ENCODE data around the gene CWC15. TPM values are rescaled to one million over a fixed set of nuclear protein-coding genes. Genes with fewer than 3 reads are reported as not detected.

The CWC15 gene
- polyA plus RNA-seq, 1 donor (not counting 4 experiments of a cell fraction or from before 2014, with no cell fraction given) = 56.3 TPM

DNA sequence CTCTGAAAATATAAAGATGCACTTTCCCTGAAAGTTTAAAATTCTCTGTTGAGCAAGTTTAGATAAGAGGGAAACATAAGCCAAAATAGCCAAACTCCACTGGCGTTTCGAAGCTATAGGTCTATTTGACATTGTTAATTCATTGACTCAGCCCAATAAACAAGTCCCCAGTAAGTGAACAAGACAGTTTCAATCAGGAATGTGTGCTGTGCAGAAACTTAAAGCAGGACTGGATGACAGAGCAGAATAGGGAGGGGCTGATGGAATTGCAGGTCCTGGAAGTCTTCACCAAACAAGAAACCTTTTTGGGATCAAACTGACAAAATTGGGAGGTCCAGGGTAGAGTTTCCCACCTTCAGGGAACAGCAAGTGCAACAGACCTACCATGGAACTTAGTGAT is 42.8 kb upstream of the CWC15 start:
- H2AFZ ChIP-seq (ENCODE audit: control insufficient read depth, low read length) = no peak overlapping the region
- dilution Hi-C loops (cut with MboI; ENCODE audit: extremely low pct_ligation_motif_present, low sequenced_read_pairs) = no loop called here

DNA sequence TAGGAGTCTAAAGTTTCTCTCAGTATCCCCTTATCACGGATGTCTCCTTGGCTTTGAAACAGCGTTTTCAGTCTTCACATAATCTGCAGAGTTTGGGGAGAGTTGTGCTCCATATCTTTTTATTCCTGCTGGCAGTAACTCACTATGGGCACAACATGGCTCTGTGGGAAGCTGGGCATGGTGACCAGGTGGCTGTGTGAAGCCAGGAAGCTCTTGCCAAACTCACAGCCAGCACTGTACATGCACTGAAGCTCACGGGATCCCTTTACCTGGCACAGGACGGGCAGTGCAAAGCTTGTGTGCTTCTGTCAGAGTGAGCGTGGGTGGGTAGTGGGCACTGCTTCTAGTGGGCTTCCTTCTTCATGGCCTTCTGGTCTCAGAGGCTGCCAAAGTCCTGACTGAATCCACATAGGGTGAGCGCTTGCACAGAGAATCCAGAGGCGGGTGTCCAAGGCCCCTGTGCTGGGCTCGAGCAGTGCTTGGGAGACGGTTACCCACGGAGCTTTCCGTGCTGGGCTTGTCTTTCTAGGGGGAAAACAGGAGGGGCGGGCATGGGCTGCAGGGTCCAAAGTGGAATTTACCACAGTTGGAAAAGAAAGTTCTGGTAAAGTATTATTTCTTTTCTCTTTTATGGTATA is 40.9 kb upstream of the CWC15 start:
- Histone ChIP-seq H3K36me3 (ENCODE audit: control insufficient read depth in 2 of 2, extremely low read depth in 1 of 2, insufficient read depth in 2 of 2, low read length in 2 of 2) (no peaks in the 10 kb centered on the region), H3K9me1 (ENCODE audit: control insufficient read depth, extremely low read depth, insufficient read depth, low read length) (no peaks in the 10 kb centered on the region), H3K27ac (ENCODE audit: control insufficient read depth, insufficient read depth, low read length) (no peak overlapping the region), H3K4me3 (ENCODE audit: control insufficient read depth in 2 of 3, extremely low read depth in 1 of 3, insufficient read depth in 2 of 3, low read depth in 1 of 3, low read length in 3 of 3) (no peak overlapping the region), H4K20me1 (ENCODE audit: control insufficient read depth, extremely low read depth, insufficient read depth, low read length) (no peaks in the 10 kb centered on the region), H3K9me3 (ENCODE audit: control insufficient read depth, low read depth, low read length) (no peaks in the 10 kb centered on the region), H3K27me3 (ENCODE audit: control insufficient read depth, extremely low read depth, insufficient read depth, low read length) (no peaks in the 10 kb centered on the region), H2AFZ (ENCODE audit: control insufficient read depth, low read length) (no peak overlapping the region), H3K4me1 (ENCODE audit: control insufficient read depth, extremely low read depth, insufficient read depth, low read length) (no peaks in the 10 kb centered on the region), H3K4me2 (ENCODE audit: control insufficient read depth, extremely low read depth, insufficient read depth, low read depth, low read length) (no peak overlapping the region), H3K9ac (ENCODE audit: control insufficient read depth, extremely low read depth, insufficient read depth, low read length) (no peak overlapping the region), H3K79me2 (ENCODE audit: control insufficient read depth, insufficient read depth, low read length) (no peaks in the 10 kb centered on the region)
- DNase-seq (ENCODE audit: low read depth, low spot score) (no peak), FAIRE-seq (no peak)
- dilution Hi-C loops (cut with MboI; ENCODE audit: extremely low pct_ligation_motif_present, low sequenced_read_pairs) = no loop called here
- no peak for TF ChIP-seq EZH2 (IDR thresholded peaks at IDR 0.05; ENCODE audit: low read length)
- TF ChIP-seq, protein P1, sequence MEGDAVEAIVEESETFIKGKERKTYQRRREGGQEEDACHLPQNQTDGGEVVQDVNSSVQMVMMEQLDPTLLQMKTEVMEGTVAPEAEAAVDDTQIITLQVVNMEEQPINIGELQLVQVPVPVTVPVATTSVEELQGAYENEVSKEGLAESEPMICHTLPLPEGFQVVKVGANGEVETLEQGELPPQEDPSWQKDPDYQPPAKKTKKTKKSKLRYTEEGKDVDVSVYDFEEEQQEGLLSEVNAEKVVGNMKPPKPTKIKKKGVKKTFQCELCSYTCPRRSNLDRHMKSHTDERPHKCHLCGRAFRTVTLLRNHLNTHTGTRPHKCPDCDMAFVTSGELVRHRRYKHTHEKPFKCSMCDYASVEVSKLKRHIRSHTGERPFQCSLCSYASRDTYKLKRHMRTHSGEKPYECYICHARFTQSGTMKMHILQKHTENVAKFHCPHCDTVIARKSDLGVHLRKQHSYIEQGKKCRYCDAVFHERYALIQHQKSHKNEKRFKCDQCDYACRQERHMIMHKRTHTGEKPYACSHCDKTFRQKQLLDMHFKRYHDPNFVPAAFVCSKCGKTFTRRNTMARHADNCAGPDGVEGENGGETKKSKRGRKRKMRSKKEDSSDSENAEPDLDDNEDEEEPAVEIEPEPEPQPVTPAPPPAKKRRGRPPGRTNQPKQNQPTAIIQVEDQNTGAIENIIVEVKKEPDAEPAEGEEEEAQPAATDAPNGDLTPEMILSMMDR (optimal IDR thresholded peaks at IDR 0.05 in 1 of 3, IDR thresholded peaks at IDR 0.05 in 1 of 3, conservative IDR thresholded peaks at IDR 0.05 in 1 of 3; ENCODE audit: extremely low read depth in 1 of 3, insufficient read depth in 2 of 3, low read length in 3 of 3) = no peak

More for the DNA sequence above, 42.8 kb upstream of the CWC15 start:
- TF ChIP-seq, protein P1 (optimal IDR thresholded peaks at IDR 0.05 in 1 of 3, IDR thresholded peaks at IDR 0.05 in 1 of 3, conservative IDR thresholded peaks at IDR 0.05 in 1 of 3; ENCODE audit: extremely low read depth in 1 of 3, insufficient read depth in 2 of 3, low read length in 3 of 3) = no peak
- H3K4me2 ChIP-seq (ENCODE audit: control insufficient read depth, extremely low read depth, insufficient read depth, low read depth, low read length) = no peak overlapping the region
- no peaks in the 10 kb centered on the region for H3K36me3 ChIP-seq (ENCODE audit: control insufficient read depth in 2 of 2, extremely low read depth in 1 of 2, insufficient read depth in 2 of 2, low read length in 2 of 2)
- H3K27ac ChIP-seq (ENCODE audit: control insufficient read depth, insufficient read depth, low read length) = no peak overlapping the region
- H3K79me2 ChIP-seq (ENCODE audit: control insufficient read depth, insufficient read depth, low read length) = no peaks in the 10 kb centered on the region
- H3K4me1 ChIP-seq (ENCODE audit: control insufficient read depth, extremely low read depth, insufficient read depth, low read length) = no peaks in the 10 kb centered on the region
- no peaks in the 10 kb centered on the region for H3K9me1 ChIP-seq (ENCODE audit: control insufficient read depth, extremely low read depth, insufficient read depth, low read length)
- H3K9ac ChIP-seq (ENCODE audit: control insufficient read depth, extremely low read depth, insufficient read depth, low read length) = no peak overlapping the region
- H3K4me3 ChIP-seq (ENCODE audit: control insufficient read depth in 2 of 3, extremely low read depth in 1 of 3, insufficient read depth in 2 of 3, low read depth in 1 of 3, low read length in 3 of 3) = no peak overlapping the region
- no peak for FAIRE-seq
- H4K20me1 ChIP-seq (ENCODE audit: control insufficient read depth, extremely low read depth, insufficient read depth, low read length) = no peaks in the 10 kb centered on the region
- no peaks in the 10 kb centered on the region for H3K27me3 ChIP-seq (ENCODE audit: control insufficient read depth, extremely low read depth, insufficient read depth, low read length)
- H3K9me3 ChIP-seq (ENCODE audit: control insufficient read depth, low read depth, low read length) = no peaks in the 10 kb centered on the region
- DNase-seq (ENCODE audit: low read depth, low spot score) = no peak
